Measurements from ENCODE around the gene DRC7.

The DRC7 gene

GRCh38 chr16:57753448-57754353 lies 59.1 kb downstream of the DRC7 start:
- no peak for DNase-seq

GRCh38 chr16:57754354-57755060 lies 59.9 kb downstream of the DRC7 start:
- no peak for DNase-seq

GRCh38 chr16:57755061-57755684 lies 60.6 kb downstream of the DRC7 start:
- no peak for DNase-seq

- DNase-seq, result no peak
These were observed 61.3 kb downstream of the DRC7 start for GRCh38 chr16:57755726-57756423.

- DNase-seq, result no peak
These were observed 62.1 kb downstream of the DRC7 start for GRCh38 chr16:57756424-57757325.

GRCh38 chr16:57757326-57757786 lies 62.8 kb downstream of the DRC7 start:
- peak; percentile 72 for DNase-seq

GRCh38 chr16:57757883-57758282 lies 63.3 kb downstream of the DRC7 start:
- DNase-seq, result no peak

GRCh38 chr16:57758331-57759117 lies 63.9 kb downstream of the DRC7 start:
- no peak for DNase-seq

GRCh38 chr16:57759131-57759530 lies 64.5 kb downstream of the DRC7 start:
- DNase-seq, result no peak

- no peak for DNase-seq
These were observed 65.1 kb downstream of the DRC7 start for GRCh38 chr16:57759541-57760356.

GRCh38 chr16:57760357-57761160 lies 66.0 kb downstream of the DRC7 start:
- DNase-seq, result no peak

- DNase-seq, result no peak
These were observed 66.7 kb downstream of the DRC7 start for GRCh38 chr16:57761301-57761700.

GRCh38 chr16:57761957-57762356 lies 67.4 kb downstream of the DRC7 start:
- no peak for DNase-seq

GRCh38 chr16:57762365-57763040 lies 67.9 kb downstream of the DRC7 start:
- DNase-seq, result no peak

- DNase-seq, result no peak
These were observed 68.8 kb downstream of the DRC7 start for GRCh38 chr16:57763285-57764005.

GRCh38 chr16:57764006-57764340 lies 69.4 kb downstream of the DRC7 start:
- no peak for DNase-seq

GRCh38 chr16:57764341-57765159 lies 69.9 kb downstream of the DRC7 start:
- peak; percentile 90 for DNase-seq
